ENCODE results near the gene COMP. TPM values are rescaled to one million over a fixed set of nuclear protein-coding genes. Genes with fewer than 3 reads are reported as not detected.

Gene COMP
- total RNA-seq, 4 donors from 2014 or later, result 0.76 TPM; not detected in 3

DNA sequence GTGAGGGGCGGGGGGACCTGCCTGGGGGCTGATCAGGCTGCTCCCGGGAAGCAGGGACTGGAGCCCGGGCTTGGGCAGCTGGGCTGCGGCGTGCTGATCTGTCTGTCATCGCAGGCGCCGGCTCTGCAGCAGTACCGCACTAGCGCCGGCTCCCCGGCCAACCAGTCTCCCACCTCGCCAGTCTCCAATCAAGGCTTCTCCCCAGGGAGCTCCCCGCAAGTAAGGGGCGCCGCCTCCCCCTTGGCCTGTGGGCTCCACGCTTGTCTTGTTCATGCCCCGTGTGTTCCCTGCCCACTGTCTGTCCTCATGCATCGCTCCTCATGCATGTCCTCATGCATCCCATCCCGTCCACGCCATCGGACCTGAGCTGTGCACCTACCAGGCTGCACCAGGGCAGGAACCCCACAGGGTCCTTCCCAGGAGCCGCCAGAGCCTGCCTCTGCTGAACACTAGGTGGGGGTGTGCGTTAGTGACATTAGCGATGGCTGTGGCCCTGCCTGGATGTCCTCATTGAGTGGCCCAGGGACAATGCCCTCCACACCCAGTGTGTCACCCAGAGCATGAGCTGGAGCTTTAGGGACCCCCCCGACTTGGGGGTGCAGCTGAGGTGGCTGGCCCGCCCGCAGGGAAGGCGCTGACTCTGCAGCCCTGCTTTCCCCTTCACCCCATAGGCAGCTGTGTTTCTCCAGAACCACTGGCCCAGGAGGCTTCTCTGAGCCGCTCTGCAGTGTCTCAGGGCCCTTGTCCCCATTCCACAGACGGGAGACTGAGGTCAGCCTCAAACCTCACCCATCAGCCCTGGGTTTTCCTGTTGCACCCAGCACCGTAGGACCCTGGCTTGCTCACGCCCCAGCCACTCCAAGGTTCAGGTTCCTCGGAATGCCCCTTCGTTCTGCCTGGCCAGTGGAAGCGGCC lies 19.5 kb downstream of the COMP start:
- H3K4me3 ChIP-seq, result no peak overlapping the region
- H3K27ac ChIP-seq, result no peak overlapping the region
- H3K36me3 ChIP-seq, result no peaks in the 10 kb centered on the region
- intact Hi-C loops (cut with DNase I; ENCODE audit: low total_unique reads), result no loop called here
- H3K9me3 ChIP-seq, result no peaks in the 10 kb centered on the region
- DNase-seq, result no peak
- no peaks in the 10 kb centered on the region for H3K4me1 ChIP-seq
- no peak for TF ChIP-seq CTCF (IDR thresholded peaks at IDR 0.05)
- H3K27me3 ChIP-seq, result no peaks in the 10 kb centered on the region

DNA sequence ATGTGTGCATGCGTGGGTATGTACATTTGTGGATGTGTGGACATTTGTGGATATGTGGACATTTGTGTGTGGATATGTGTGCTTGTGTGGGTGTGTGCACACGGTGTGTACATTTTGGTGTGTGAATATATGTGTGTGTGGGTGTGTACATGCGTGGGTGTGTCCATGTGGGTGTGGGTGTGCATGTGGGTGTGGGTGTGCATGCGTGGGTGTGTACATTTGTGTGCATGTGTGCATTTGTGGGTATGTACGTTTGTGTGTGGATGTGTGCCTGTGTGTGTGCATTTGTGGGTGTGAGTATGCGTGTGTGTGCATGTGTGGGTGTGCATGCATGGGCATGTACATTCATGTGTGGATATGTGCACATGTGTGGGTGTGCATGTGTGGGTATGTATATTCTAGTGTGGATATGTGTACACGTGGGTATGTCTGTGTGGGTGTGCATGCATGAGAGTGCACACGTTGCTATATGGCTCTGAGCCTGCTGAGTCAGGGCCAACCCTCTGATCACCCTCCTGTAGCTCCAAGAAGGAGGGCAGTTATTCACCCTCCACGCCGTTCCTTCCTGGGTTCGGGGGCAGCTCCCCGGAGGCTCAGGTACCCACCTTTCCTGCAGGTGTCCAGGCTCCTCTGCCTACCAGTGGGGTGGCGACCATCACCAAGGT lies 20.3 kb downstream of the COMP start:
- no peak for DNase-seq
- no peaks in the 10 kb centered on the region for H3K36me3 ChIP-seq
- no peaks in the 10 kb centered on the region for H3K9me3 ChIP-seq
- H3K4me3 ChIP-seq, result no peak overlapping the region
- H3K27ac ChIP-seq, result no peak overlapping the region
- H3K27me3 ChIP-seq, result no peaks in the 10 kb centered on the region
- TF ChIP-seq CTCF (IDR thresholded peaks at IDR 0.05) (no peak), POLR2A (IDR thresholded peaks at IDR 0.05) (no peak)
- H3K4me1 ChIP-seq, result no peaks in the 10 kb centered on the region
- intact Hi-C loops (cut with DNase I; ENCODE audit: low total_unique reads), result no loop called here

DNA sequence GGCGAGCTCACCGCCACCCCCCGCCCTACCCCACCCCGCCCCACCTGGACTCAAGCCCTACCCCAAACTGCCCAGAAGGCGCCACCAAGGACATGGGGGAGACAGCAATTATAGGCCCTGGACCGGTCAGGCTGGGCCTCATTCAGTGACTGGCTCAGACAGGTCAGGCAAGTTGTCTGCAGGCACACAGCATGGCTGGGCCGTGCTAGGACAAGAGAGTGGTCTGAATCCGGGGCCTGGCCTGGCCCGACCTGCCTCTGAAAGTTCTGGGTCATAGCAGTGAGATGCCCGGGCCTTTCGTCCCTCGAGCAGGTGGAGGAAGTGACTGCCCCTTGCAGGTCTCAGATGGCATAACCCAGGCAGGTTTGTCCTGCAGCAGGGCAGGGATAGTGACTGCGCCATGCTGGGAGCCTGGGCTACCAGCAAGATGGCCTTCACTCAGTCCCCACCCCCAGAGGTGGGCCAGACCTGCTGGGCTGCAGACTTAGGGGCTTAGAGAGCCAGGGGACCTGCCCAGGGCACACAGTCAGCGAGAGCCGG lies 21.0 kb downstream of the COMP start:
- Histone ChIP-seq H3K4me1 (no peaks in the 10 kb centered on the region), H3K27ac (no peak overlapping the region), H3K27me3 (no peaks in the 10 kb centered on the region), H3K9me3 (no peaks in the 10 kb centered on the region), H3K4me3 (no peak overlapping the region), H3K36me3 (no peaks in the 10 kb centered on the region)
- no peak for TF ChIP-seq POLR2A (IDR thresholded peaks at IDR 0.05)
- TF ChIP-seq CTCF (IDR thresholded peaks at IDR 0.05), result no peak
- DNase-seq, result no peak
- intact Hi-C loops (cut with DNase I; ENCODE audit: low total_unique reads), result no loop called here

DNA sequence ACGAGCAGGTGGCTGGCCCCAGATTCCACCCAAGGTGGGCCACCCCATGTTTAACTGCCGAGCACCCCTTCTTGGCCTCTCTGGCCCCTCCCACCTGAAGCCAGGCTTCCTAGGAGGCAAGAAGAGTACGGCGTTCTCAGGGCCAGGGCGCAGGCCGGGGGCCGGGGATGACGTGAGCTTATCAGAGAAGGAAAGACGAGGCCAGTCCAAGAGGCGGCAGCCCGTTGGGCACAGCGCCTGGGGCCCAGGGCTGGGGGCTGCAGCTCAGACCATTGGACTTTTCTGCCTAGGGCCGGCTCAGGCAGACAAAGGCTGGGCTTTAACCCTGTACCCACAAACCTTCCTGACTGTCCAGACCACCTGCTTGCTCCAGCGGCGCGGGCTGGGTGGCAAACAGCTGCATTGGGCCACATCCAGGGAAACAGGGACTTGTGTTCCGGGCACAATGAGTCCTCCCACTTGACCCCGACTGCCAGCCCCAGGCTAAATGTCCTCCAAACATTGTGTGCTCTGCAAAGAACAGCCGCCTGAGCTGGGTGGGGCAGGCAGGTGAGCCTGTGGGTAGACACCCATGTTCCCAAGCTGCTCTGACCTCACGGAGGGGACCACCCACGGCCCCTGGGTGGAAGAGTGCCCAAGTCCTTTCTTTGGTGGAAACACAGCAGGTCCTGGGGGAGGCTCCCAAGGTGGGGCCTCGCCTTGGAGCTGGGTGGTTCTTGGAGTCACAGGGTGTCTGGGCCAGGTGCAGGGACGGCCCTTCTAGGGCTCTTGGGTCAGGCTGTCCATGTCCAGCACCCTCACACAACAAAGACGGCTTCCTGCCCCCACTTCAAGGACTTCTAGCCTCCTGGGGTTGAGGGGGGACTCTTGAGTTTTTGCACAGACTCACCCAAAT lies 21.9 kb downstream of the COMP start:
- TF ChIP-seq CTCF (IDR thresholded peaks at IDR 0.05), result no peak
- no peak for TF ChIP-seq POLR2A (IDR thresholded peaks at IDR 0.05)
- Histone ChIP-seq H3K4me3 (no peak overlapping the region), H3K27ac (no peak overlapping the region), H3K36me3 (no peaks in the 10 kb centered on the region), H3K9me3 (no peaks in the 10 kb centered on the region), H3K4me1 (no peaks in the 10 kb centered on the region), H3K27me3 (no peaks in the 10 kb centered on the region)
- no peak for DNase-seq
- intact Hi-C loops (cut with DNase I; ENCODE audit: low total_unique reads), result no loop called here
